NCI-H2196 treated with DMSO at 0.1 percent for 48 hours (cell line): ENCODE measurements around the gene RAPSN.
A peak's percentile ranks its signal among the peaks of the same experiment; 100 is the strongest.

ENCODE experiments used
- DNase-seq: peaks from one replicate; lab custom pipeline; 2025; ENCODE audit not compliant: unreplicated experiment; lab: John Stamatoyannopoulos, UW

RAPSN gene

DNA sequence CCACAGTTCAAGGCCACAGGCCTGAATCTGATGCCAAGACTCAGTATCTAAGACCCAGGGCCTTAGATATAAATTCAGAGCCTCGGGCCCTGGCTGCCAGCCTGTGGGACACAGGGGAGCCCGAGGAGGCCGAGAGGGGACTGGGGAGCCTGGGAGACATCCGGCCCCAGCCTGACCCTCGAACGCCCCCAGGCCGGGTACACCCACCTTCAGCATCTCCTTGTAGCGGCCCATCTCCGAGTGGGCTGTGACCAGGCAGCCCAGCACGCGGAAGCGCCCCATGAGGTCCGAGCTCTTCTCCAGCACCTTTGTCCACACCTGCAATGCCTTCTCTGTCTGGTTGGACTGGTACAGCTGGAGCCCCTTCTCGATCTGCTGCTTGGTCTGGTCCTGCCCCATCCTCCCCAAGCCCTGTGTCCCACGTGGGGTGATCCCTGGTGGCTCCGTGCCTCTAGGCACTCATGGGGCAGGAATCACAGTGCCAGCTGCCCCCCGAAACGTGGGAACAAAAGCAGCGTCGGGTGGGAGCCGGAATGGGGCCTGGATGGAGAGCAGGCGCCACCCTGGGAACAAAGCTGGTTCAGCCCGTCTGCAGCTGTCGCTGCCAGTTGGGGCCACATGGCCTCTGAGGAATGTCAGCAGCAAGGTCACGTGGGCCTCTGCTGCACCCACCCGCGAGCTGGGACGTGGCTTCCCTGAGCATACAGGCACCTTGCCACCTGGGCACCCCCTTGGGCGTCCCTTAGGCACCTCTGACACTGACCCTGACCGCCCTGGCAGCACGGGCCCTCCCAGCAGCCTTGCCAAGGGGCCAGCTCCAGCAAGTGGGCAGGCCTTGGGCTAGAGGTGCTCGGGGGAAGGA is at the start of gene RAPSN:
RAPSN (minus strand) TSS at position 571 of the 862 bp plus-strand sequence; CDS start at position 399, 172 bp downstream.
- no peak for DNase-seq

DNA sequence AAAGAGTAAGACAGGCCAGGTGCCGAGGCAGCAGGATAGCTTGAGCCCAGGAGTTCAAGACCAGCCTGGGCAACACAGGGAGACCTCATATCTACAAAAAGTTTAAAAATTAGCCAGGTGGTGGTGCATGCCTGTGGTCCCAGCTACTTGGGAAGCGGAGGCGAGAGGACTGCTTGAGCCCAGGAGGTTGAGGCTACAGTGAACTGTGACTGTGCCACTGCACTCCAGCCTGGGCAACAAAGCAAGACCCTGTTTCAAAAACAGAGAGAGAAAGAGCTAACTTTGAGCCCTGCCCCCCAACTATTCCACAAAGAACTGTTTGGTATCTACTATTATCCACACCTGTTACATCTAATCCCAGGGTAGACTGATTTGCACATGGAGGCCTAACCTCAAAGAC is 49.2 kb upstream of the RAPSN start:
- DNase-seq, result no peak

DNA sequence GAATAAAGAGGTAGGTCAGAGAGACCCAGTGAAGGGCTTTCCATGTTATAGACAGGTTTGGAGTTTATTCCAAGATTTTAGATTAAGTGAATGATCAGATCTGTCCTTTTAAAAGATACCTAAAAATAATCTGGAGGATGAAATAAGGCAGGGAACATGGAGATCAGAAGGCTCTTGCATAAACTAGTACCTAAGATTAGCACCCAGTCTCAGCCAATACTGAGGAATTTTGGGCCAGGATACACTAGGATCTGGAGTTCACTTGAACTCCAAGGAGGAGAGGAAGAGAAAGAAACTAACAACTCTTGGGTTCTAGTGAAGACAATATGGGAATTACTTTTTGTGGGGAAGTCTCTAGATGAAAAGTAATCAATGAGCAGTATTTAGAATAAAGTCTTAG is 47.9 kb upstream of the RAPSN start:
- no peak for DNase-seq

DNA sequence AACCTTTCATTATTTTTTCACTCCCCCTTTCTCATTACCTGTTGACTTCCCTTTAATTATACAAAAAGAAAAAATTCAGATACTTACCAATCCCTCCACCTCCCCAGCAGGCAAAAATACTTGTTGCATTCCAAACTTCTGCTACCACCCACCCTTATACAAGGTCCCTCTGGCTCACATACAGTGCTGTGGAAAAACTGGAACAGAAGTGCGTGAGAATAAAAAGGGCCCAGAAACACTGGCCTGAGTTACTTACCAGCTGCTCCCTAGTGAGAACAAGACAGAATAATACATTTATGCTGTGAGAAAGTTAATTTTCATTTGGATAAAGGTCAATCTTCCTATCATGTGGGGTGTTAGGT is 46.9 kb upstream of the RAPSN start:
- DNase-seq, result no peak

DNA sequence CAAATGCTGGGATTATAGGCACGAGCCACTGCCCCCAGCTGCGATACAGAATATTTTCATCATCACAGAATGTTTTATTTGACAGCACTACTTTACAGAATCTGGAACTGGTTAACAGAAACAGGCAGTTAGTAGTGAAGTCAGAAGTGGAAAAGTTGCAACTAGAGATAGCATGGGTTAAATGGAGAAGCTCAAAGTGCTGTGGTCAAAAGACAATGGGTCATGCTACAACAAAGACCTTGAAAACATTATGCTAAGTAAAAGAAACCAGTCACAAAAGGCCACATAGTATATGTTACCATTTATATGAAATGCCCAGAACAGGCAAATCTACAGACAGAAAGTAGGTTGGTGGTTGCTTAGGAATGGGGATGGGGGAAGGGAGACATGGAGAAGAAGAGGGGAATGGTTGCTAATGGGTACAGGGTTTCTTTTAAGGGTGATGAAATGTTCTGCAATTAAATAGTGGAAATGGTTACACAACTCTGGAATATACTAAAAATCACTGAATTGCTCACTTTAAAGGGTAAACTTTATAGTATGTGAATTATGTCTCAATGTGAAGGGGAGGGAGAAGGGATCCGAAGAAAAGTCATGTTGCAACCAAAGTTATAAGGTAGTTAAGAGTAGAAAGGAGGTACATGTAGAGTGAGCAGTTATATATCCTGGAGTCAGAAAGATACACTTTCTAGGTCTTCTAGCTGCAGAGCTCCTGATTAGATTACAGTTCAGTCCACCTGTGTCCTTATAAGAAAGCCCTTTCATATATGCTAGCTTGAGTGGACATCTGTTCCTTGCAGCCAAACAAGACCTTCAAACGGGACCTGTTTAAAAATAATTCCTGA is 46.3 kb upstream of the RAPSN start:
- no peak for DNase-seq

DNA sequence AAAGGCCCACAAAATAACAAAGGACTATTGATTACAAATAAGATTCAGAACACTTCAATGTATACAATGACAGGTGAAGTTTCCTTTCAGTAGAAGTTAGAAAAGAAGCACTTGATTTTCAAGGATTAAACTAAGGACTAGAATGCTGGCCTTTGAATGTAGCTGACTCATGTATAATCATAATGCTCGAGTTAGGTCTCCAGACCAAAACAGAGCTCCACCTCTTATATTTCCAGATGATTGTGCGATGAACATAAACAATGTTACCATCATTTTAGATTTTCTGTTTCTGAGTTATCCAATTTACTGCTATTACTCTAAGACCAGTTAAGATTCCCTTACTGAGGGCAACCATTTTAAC is 40.4 kb upstream of the RAPSN start:
- no peak for DNase-seq

DNA sequence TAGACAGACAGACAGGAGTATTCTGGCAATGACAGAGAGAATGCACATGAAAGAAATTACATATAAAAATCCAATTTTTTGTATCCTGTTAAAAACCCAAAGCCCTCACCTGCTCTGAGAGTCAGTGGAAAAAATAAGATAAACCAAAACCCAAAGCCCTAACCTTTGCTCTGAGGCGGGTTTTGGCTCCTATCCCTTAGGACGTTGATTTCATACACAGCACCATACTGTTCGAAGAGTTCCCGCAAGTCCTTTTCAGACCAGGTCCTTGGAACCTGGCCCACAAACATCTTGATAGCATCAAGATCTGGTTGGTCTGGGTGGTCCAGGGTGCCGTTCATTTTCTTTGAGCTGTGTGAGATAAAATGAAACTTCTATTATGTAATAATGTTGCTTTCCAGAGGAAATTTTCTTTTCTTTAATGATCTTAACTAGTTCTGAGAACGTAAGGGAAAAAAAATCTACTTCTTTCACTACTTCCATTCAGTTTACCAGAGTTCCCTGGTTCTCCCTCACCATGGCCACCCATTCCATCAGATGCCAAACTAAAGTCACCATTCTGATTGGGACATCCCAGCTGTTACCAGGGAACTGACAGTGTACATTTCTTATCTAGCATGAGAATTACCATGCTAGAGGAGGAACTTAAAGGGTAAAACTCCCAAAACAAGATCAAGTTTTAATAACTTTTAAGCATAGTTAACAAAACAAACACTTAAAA is 39.9 kb upstream of the RAPSN start:
- no peak for DNase-seq

DNA sequence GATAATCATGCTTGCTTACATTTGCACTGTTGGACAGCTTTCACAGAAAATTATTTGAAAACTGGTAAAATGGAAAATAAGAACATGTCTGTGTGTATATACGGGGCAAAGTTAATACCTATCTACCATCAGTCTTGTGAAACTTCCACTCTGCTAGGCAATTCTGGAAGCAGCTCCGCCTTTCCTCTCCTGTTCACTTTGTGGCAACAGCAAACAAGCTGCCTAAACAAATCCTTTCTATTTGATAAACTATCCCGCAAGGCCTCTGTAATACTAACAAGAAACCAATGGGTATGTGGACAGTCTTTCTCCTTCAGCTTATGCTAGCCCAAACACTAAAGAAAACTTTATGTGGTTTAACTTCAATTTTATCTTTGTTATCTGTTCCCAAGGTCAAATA is 39.2 kb upstream of the RAPSN start:
- no peak for DNase-seq

DNA sequence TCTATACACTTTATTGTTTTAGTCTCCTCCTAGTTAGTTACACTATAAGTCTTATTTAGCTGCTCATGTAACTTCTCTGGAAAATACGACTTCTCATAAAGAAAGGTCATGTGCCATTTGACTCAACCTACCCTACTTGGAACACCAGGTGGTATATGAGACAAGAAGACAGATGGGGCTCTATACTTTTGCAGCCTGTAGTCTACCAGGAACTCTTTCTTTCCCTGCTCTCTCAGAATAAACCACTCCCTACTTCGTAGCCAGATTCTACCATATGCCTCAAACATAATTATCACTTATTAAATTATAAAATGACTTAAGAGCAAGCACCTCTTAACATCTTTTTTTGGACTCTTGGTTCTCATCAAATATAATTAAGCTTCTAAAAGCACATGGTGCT is 38.5 kb upstream of the RAPSN start:
- no peak for DNase-seq

DNA sequence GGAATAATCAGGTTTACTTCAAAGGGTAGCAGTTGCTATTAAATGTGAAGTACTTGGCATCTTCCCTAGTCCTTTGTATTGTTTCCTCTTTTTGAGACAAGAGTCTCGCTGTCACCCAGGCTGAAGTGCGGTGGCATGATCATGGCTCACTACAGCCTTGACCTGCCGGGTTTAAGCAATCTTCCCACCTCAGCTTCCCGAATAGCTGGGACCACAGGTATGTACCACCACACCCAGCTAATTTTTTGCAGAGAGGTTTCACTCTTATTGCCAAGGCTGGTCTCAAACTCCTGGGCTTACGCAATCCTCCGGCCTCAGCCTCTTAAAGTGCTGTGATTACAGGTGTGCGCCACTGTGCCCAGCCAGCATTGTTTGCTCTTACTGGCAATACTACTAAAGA is 36.2 kb upstream of the RAPSN start:
- peak; percentile 41 for DNase-seq

DNA sequence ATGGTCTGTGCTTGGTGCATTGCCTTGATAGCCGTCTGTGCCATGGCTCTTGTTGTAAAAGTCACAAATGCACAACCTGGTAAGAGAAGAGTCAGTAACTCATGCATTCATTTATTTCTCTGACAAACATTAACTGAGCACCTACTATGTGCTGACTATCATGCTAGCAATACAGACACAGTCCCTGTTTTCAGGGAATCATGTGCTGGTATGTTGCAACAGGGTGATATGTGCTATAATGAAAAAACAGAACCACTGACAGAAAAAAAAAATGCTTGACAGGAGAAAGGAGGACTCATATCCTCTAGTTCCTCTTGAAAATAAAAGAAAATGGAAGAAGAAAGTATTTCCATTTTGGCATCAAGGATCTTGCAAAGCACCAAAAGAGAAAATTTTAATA is 34.5 kb upstream of the RAPSN start:
- DNase-seq, result no peak

DNA sequence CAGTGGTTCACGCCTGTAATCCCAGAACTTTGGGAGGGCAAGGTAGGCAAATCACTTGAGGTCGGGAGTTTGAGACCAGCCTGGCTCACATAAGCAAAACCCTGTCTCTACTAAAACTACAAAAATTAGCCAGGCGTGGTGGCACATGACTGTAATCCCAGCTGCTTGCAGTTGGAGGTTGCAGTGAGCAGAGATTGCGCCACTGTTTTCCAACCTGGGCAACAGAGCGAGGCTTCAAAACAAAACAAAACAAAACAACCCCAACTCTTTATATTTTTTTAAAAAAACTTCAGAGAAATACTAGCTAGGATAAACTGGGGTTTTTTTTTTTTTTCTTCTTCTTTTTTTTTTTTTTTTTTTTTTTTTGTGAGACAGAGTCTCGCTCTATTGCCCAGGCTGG is 31.8 kb upstream of the RAPSN start:
- DNase-seq, result no peak

DNA sequence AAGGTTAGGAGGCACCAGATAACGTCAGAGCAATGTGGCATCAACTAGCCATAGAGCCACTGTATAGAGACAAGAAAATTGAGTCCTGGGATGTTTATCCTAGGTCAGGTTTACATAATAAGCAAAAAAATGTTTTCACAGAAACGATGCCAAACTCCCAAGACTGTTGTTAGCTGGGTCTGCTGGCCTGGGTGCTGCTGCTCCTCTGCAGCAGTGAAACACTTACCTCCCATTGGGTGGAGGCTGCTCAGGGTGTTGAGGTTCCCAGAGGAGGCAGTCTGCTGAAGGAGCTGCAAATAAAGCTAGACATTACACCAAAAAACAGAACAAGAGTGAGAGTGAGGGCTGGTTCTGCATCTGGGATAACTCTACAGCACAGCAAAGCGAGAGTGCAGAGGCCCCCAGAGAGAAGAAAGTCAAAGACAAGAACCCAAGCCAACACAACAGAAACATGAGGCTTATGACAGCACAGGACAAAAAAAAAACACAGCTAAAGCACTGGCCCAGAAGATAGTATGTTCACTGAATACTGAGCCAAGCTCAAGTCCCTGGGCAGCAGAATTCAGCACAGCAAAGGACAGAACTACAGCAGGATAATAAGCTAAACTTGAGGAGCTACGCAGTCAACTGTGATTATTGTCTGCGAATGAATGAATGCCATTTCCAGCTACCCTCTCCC is 29.9 kb upstream of the RAPSN start:
- DNase-seq, result no peak

DNA sequence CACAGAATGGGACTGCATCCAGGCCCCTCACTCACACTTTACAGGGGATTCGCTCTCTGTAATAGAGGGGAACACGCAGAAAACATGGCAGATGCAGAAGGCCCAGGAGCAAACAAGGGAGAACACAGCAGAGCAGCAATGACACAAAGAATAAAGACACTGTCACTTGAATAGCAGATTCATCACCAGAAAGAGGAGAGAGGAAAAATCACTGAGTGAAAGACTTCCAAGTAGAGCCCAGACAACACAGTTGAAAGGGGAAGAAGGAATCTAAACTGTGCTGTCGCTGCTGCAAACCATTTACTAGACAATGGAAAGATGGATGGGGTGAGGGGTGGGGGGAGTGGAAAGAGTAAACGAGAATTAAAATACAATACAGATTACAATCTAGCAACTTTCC is 28.8 kb upstream of the RAPSN start:
- no peak for DNase-seq

DNA sequence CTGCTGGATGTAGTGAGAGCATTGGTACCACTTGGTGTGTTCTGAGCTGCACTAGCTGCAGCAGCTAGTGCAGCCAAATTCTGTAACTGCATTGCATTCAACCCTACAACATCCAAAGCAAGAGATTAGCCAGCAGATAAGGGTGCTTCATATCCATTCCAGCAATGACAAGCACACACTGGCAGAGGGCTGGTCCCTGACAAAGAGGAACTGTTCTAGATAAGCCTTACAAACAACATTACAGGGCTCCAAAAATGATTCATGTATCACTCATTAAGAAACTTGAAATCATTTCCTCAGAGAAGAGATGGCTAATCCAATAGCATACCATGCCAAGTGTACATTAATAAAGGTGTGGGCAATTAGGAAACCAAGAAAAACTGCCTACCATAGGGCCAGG is 28.4 kb upstream of the RAPSN start:
- DNase-seq, result no peak

DNA sequence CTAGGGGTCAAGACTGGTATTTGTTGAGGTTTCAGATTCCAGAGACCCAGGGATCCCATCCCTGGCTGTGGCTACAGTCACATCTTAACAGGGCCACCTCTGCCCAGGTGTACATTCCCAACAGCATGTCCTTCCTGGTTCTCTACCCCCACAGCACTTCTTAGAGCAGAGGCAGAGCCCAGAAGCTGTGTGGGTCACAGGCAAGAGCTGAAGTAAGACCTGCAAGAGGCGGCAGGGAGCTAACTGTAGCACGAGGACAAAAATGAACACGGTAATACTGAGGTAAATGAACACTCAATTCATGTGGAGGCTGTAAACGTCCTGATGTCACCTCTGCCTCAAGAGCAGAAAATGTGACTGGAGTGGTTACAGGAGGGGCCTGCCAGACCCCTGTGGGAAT is 21.7 kb upstream of the RAPSN start:
- no peak for DNase-seq

DNA sequence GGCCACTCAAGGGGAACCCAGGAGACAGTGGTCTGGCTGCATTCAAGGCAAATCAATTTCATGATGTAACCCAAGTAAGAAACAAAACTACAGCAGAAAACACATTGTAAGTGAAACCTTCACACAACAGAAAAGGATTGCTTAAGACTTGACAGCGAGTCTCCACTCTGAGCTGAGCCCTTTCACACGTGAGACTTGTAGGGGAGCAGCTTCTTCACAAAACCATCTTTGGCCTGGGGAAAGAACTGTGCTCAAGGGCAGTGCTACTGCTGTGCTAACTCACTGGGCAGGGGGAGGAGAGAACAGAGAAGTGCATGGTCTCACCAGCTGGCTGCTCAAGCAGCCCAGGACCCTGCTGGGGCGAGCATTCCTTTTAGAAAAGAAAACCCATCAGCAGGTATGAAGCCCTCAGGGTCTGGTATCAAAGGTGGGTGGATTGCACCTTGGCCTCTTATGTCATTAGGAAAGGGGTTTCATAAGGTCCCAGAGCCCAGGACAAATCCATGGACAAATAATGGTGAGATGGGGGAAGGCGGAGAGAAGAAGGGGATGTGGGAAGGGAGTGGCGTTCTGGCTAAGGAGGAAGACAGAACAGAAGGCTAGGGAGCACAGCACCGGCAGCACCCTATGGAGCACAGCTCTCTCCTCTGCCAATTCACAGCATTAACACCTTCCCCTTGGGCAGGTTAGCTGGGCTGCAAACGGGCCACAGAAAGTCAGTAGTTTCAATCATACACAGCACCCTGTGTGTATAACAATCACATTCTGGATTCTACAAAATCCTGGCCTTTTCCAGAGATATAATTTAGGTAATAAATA is 20.6 kb upstream of the RAPSN start:
- no peak for DNase-seq

DNA sequence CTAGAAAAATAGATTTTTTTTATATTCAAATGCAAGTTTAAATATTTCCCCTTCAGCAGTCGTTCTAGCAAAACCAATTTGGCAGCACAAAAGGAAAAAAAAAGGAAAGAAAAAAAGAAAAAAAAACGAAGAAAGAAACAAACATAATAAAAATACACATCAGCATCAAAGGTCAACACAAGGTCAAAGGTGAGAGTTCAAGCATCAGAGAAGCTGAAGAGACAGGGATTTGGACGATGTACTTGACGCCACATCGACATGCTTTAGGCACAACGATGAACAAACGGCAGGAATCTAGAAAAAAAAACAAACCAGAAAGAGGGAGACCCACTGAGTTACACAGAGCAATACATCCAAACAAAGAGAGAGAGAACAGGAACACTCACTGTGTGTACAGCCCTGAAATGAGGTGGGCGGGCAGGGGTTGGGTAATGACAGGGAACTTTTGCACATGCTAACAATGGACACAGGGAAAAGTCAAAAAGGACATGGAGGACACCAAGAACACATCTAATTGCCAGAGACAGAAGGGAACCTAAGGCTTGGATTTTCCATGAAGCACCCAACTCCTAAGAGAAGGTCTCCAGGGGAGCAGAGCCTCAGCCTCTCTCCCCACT is 19.8 kb upstream of the RAPSN start:
- DNase-seq, result no peak

DNA sequence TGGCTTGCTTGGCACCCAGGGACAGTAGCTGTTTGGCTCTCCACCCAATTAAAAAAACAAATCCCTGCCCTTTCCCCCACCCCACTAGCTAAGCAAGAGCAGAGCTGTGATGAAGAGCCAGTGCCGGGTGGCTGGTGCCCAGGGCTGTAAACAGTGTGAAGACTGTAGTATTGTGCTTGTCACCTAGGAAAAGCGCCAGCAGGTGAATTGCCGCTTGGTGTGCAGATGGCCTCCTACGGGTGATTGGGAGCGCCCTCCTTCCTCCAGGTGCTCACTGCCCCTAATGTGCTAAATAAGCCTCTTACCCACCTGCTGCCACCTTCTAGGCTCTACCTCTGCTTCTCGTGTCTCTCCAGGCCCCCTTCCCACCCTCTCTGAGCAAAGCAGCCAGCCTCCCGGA is 18.4 kb upstream of the RAPSN start:
- DNase-seq, result peak; percentile 67

DNA sequence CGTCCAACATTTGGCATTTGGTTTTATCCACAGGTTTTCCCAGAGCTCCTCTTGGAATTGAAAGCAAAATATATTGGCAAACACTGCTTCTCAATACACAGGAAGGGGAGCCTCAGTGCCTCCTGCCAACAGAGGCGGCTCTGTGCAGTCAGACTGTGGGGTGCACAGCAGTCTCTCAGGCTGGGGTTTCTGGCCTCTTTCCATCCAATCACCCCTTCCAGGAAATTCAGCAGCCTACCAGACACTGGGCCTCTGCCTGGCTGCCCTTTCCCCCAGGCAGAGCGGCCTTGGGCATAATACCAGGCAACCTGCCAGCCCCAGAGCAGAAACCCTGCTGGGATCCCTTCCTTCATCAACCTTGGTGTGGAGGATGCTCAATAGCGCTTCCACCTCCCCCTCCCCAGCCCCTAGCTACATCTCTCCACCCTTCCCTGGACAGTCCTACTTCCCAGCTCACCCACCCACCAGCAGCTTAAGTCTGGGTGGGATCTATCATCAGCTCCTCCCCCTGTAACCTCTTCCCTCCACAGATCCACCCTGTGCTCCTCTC is 17.8 kb upstream of the RAPSN start:
- DNase-seq, result peak; percentile 88
